Measurements from ENCODE around the gene ADPRM. TPM values are rescaled to one million over a fixed set of nuclear protein-coding genes. Genes with fewer than 3 reads are reported as not detected.

Gene ADPRM
- total and polyA plus RNA-seq, 2 donors (not counting 1 experiment from before 2014, with no cell fraction given): 11.3 to 17.0 TPM

GRCh38 chr17:10735251-10735650, 37.9 kb downstream of the ADPRM start:
- H4K20me1 ChIP-seq (ENCODE audit: control insufficient read depth, extremely low read depth, insufficient read depth, low read length): no peaks in the 10 kb centered on the region
- H3K4me2 ChIP-seq (ENCODE audit: extremely low read depth, insufficient read depth, low read length): no peak overlapping the region
- H3K27me3 ChIP-seq (ENCODE audit: control insufficient read depth, insufficient read depth, low read length): no peaks in the 10 kb centered on the region
- DNase-seq (ENCODE audit: low read depth in 2 of 2): no peak
- H3K79me2 ChIP-seq (ENCODE audit: control insufficient read depth, insufficient read depth, low read length): no peaks in the 10 kb centered on the region
- H3K9me3 ChIP-seq (ENCODE audit: control insufficient read depth, insufficient read depth, low read depth, low read length): no peaks in the 10 kb centered on the region
- TF ChIP-seq, protein P1, sequence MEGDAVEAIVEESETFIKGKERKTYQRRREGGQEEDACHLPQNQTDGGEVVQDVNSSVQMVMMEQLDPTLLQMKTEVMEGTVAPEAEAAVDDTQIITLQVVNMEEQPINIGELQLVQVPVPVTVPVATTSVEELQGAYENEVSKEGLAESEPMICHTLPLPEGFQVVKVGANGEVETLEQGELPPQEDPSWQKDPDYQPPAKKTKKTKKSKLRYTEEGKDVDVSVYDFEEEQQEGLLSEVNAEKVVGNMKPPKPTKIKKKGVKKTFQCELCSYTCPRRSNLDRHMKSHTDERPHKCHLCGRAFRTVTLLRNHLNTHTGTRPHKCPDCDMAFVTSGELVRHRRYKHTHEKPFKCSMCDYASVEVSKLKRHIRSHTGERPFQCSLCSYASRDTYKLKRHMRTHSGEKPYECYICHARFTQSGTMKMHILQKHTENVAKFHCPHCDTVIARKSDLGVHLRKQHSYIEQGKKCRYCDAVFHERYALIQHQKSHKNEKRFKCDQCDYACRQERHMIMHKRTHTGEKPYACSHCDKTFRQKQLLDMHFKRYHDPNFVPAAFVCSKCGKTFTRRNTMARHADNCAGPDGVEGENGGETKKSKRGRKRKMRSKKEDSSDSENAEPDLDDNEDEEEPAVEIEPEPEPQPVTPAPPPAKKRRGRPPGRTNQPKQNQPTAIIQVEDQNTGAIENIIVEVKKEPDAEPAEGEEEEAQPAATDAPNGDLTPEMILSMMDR (conservative IDR thresholded peaks at IDR 0.05 in 1 of 2, IDR thresholded peaks at IDR 0.05 in 1 of 2; ENCODE audit: low read depth in 1 of 2, low read length in 2 of 2): no peak
- TF ChIP-seq EZH2 (IDR thresholded peaks at IDR 0.05; ENCODE audit: low read length, missing control alignments): no peak
- H3K4me3 ChIP-seq (replicated peaks in 1 of 4; ENCODE audit: control extremely low read depth in 1 of 4, insufficient read depth in 1 of 4, low read depth in 3 of 4, low read length in 4 of 4): no peak overlapping the region
- H2AFZ ChIP-seq (ENCODE audit: low read length): no peak overlapping the region
- H3K36me3 ChIP-seq (ENCODE audit: control insufficient read depth, insufficient read depth, low read length): no peaks in the 10 kb centered on the region
- no peaks in the 10 kb centered on the region for H3K4me1 ChIP-seq (ENCODE audit: control insufficient read depth, extremely low read depth, insufficient read depth, low read length)
- H3K9ac ChIP-seq (ENCODE audit: insufficient read depth, low read length): no peak overlapping the region
- H3K27ac ChIP-seq (ENCODE audit: insufficient read depth, low read length): no peak overlapping the region

- no peaks in the 10 kb centered on the region for H3K79me2 ChIP-seq (ENCODE audit: control insufficient read depth, insufficient read depth, low read length)
- TF ChIP-seq, protein P1 (conservative IDR thresholded peaks at IDR 0.05 in 1 of 2, IDR thresholded peaks at IDR 0.05 in 1 of 2; ENCODE audit: low read depth in 1 of 2, low read length in 2 of 2): no peak
Measured at GRCh38 chr17:10735821-10736220, 38.4 kb downstream of the ADPRM start.

GRCh38 chr17:10737168-10737622, 39.8 kb downstream of the ADPRM start:
- Histone ChIP-seq H3K9ac (ENCODE audit: insufficient read depth, low read length) (no peak overlapping the region), H3K4me1 (ENCODE audit: control insufficient read depth, extremely low read depth, insufficient read depth, low read length) (no peaks in the 10 kb centered on the region), H3K27me3 (ENCODE audit: control insufficient read depth, insufficient read depth, low read length) (no peaks in the 10 kb centered on the region), H2AFZ (ENCODE audit: low read length) (no peak overlapping the region), H3K4me2 (ENCODE audit: extremely low read depth, insufficient read depth, low read length) (no peak overlapping the region), H4K20me1 (ENCODE audit: control insufficient read depth, extremely low read depth, insufficient read depth, low read length) (no peaks in the 10 kb centered on the region), H3K79me2 (ENCODE audit: control insufficient read depth, insufficient read depth, low read length) (no peaks in the 10 kb centered on the region), H3K27ac (ENCODE audit: insufficient read depth, low read length) (no peak overlapping the region), H3K9me3 (ENCODE audit: control insufficient read depth, insufficient read depth, low read depth, low read length) (no peaks in the 10 kb centered on the region), H3K36me3 (ENCODE audit: control insufficient read depth, insufficient read depth, low read length) (no peaks in the 10 kb centered on the region), H3K4me3 (replicated peaks in 1 of 4; ENCODE audit: control extremely low read depth in 1 of 4, insufficient read depth in 1 of 4, low read depth in 3 of 4, low read length in 4 of 4) (no peak overlapping the region)
- peak; percentile 37 to 67 for DNase-seq (ENCODE audit: low read depth in 2 of 2)
- no peak for TF ChIP-seq EZH2 (IDR thresholded peaks at IDR 0.05; ENCODE audit: low read length, missing control alignments)
- TF ChIP-seq, protein P1 (conservative IDR thresholded peaks at IDR 0.05 in 1 of 2, IDR thresholded peaks at IDR 0.05 in 1 of 2; ENCODE audit: low read depth in 1 of 2, low read length in 2 of 2): peak; percentile 86 to 87

More at GRCh38 chr17:10735821-10736220, 38.4 kb downstream of the ADPRM start:
- Histone ChIP-seq H2AFZ (ENCODE audit: low read length) (no peak overlapping the region), H3K27me3 (ENCODE audit: control insufficient read depth, insufficient read depth, low read length) (no peaks in the 10 kb centered on the region), H3K9me3 (ENCODE audit: control insufficient read depth, insufficient read depth, low read depth, low read length) (no peaks in the 10 kb centered on the region), H3K4me1 (ENCODE audit: control insufficient read depth, extremely low read depth, insufficient read depth, low read length) (no peaks in the 10 kb centered on the region), H3K4me3 (replicated peaks in 1 of 4; ENCODE audit: control extremely low read depth in 1 of 4, insufficient read depth in 1 of 4, low read depth in 3 of 4, low read length in 4 of 4) (no peak overlapping the region), H3K4me2 (ENCODE audit: extremely low read depth, insufficient read depth, low read length) (no peak overlapping the region), H4K20me1 (ENCODE audit: control insufficient read depth, extremely low read depth, insufficient read depth, low read length) (no peaks in the 10 kb centered on the region), H3K27ac (ENCODE audit: insufficient read depth, low read length) (no peak overlapping the region), H3K36me3 (ENCODE audit: control insufficient read depth, insufficient read depth, low read length) (no peaks in the 10 kb centered on the region), H3K9ac (ENCODE audit: insufficient read depth, low read length) (no peak overlapping the region)
- no peak for DNase-seq (ENCODE audit: low read depth in 2 of 2)
